Measurements from ENCODE around the gene GTF3C2. TPM values are rescaled to one million over a fixed set of nuclear protein-coding genes. Genes with fewer than 3 reads are reported as not detected.

GTF3C2 gene
- total and polyA plus RNA-seq, 9 donors = 22.3 to 38.7 (median 31.1) TPM

DNA sequence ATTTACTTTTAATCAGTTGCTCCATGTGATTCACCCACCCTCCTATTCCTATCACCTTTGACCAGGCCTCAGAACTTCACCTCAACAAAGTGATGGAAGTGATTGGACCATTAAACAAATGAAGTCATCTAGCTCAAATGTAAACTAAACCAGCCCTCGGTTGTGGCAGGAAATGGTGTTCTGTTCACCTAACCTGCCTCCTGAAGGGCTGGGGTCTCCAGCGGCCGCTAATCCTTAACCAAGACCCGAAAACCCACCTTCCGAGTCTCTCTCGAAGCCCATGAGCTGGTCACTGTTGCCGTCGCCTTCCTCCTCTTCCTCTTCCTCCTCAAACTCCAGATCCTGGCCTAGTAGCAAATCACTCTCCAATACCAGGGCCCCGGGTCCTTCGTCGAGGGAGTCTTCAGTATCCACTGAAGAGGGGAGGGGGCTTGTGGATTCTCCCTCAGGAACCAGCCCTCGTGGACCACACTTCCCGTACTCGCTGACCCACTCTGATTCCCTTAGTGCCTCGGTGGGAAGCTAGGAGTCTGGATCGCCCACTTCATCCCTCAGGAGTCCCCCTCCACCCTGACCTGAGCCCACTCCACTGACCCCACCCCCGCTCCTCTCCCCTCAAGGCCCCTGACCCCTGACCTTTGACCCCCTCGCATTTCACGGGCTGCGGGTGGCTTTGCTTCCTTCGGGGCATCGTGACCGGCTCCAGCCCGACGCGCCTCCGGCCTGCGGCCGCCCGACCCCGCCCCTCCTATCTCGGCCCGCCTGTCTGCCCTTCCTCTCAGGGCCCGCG, 23.5 kb upstream of the GTF3C2 start:
- Histone ChIP-seq H3K27me3 (ENCODE audit: control insufficient read depth, insufficient read depth, low read length) (no peaks in the 10 kb centered on the region), H3K27ac (ENCODE audit: low read length) (peak overlapping the region; percentile 95), H3K4me3 (ENCODE audit: low read length) (peak overlapping the region; percentile 79), H3K36me3 (ENCODE audit: control insufficient read depth, insufficient read depth, low read length) (peaks cover 69% of the 10 kb centered on the region), H3K4me1 (ENCODE audit: control insufficient read depth, insufficient read depth, low read length) (peaks cover 19% of the 10 kb centered on the region), H3K9me3 (replicated peaks; ENCODE audit: control insufficient read depth, low read depth, low read length) (no peaks in the 10 kb centered on the region)
- WGBS (ENCODE audit: insufficient coverage) = under 1% methylated on average over 30 of the region's 35 CpGs
- no peak for DNase-seq

DNA sequence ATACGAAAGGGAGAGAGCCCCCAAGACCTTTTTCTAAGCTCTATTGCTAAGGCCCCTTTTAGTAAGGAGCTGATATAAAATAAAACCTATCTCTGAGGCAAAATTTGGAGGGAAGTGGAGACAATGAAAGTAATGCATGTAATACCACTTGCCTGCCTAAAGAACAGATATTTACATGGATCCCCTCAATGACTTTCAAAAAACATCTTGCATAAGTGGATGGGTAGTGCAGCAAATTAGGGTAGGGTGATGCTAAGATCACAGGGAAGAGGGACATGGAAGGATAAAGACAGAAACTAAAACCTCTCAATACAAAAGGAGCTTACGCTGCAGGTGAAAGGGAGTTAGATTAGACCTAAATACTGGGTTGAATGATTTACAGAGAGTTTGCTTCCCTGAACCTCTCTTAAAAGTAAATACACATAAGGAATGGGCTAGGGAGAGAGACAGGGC, 22.8 kb upstream of the GTF3C2 start:
- Histone ChIP-seq H3K4me1 (ENCODE audit: control insufficient read depth, insufficient read depth, low read length) (peaks cover 19% of the 10 kb centered on the region), H3K27ac (ENCODE audit: low read length) (peak overlapping the region; percentile 95), H3K9me3 (replicated peaks; ENCODE audit: control insufficient read depth, low read depth, low read length) (no peaks in the 10 kb centered on the region), H3K36me3 (ENCODE audit: control insufficient read depth, insufficient read depth, low read length) (peaks cover 69% of the 10 kb centered on the region), H3K27me3 (ENCODE audit: control insufficient read depth, insufficient read depth, low read length) (no peaks in the 10 kb centered on the region), H3K4me3 (ENCODE audit: low read length) (peak overlapping the region; percentile 79)
- no peak for DNase-seq
- no CpG with 5 or more reads among the region's 2 CpGs for WGBS (ENCODE audit: insufficient coverage)

DNA sequence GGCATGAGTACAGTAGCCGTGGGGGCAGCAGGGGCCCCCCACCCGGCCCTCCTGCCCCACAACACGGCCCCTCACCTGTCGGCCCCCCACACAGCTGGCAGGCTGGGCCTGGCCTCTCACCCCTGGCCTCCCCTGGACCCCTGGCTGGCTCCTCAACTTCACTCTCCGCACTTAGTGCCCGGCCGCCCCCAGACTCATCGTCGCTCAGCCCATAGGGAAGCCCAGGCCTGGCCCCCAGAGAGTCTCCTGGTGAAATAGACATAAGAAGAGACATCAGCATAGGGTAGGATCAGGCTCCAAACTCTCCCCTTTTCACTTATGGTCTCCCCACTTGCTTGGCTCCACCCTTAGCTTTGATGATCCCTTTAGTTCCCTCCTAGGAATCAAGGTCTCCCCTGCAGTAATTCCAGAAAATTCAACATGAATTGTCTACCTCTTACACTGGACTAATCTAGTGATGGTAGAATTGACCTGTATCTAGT, 22.3 kb upstream of the GTF3C2 start:
- no peak for DNase-seq
- Histone ChIP-seq H3K27ac (ENCODE audit: low read length) (no peak overlapping the region), H3K9me3 (replicated peaks; ENCODE audit: control insufficient read depth, low read depth, low read length) (no peaks in the 10 kb centered on the region), H3K27me3 (ENCODE audit: control insufficient read depth, insufficient read depth, low read length) (no peaks in the 10 kb centered on the region), H3K4me1 (ENCODE audit: control insufficient read depth, insufficient read depth, low read length) (peaks cover 19% of the 10 kb centered on the region), H3K4me3 (ENCODE audit: low read length) (no peak overlapping the region), H3K36me3 (ENCODE audit: control insufficient read depth, insufficient read depth, low read length) (peaks cover 69% of the 10 kb centered on the region)
- 77% methylated on average over 4 of the region's 9 CpGs for WGBS (ENCODE audit: insufficient coverage)

DNA sequence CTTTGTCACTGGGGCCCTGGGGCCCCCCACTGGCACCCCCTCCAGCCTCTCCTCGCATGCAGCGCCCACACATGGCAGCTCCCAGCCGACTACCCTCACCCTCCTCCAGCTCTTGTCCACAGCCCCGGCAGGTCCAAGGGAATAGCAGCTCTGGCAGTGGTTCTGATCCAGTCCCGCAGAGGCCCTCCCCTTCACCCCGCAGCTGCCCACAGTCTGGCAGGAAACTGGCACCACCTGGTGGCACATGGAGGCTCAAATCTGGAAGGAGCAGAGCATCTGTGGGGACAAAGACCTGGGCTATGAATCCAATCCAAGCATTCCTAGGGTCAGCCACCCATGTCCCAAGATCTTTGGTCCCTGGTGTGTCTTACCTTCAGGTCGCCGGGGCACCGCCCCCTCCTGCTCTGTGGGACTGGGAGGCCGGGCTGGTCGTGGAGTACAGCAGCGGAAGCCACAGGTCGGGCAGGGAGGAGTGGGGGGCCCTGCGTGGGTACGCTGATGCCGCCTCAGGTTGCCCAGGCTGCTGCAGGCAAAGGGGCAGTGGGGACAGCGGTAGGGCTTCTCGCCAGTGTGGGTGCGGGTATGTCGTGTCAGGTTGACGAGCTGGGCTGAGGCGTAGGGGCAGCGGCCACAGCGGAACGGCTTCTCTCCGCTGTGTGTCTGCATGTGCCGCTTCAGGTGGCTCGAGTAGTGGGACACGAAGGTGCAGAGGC, 21.7 kb upstream of the GTF3C2 start:
- Histone ChIP-seq H3K9me3 (replicated peaks; ENCODE audit: control insufficient read depth, low read depth, low read length) (no peaks in the 10 kb centered on the region), H3K4me1 (ENCODE audit: control insufficient read depth, insufficient read depth, low read length) (peaks cover 19% of the 10 kb centered on the region), H3K27ac (ENCODE audit: low read length) (no peak overlapping the region), H3K4me3 (ENCODE audit: low read length) (no peak overlapping the region), H3K36me3 (ENCODE audit: control insufficient read depth, insufficient read depth, low read length) (peaks cover 69% of the 10 kb centered on the region), H3K27me3 (ENCODE audit: control insufficient read depth, insufficient read depth, low read length) (no peaks in the 10 kb centered on the region)
- DNase-seq = peak; percentile 26
- WGBS (ENCODE audit: insufficient coverage) = 80% methylated on average over 25 of the region's 29 CpGs

DNA sequence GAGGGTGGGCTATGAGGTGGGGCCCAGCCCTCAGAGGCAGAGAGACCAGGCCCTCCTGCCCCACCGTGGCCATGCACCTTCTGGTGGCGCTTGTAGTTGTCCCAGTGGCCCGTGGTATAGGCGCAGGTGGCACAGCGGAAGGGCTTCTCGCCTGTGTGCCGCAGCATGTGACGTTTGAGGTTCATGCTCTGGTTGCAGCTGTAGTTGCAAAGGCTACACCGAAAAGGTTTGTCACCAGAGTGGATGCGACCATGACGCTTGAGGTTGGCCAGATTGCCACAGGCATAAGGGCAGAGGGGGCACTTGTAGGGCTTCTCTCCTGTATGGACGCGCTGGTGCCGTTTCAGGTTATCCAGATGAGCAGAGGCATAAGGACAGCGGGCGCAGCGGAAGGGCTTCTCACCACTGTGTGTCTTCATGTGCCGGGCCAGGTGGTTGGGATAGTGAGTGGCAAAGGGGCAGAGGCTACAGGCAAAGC, 21.1 kb upstream of the GTF3C2 start:
- 92% methylated on average over 11 of the region's 18 CpGs for WGBS (ENCODE audit: insufficient coverage)
- no peak overlapping the region for H3K27ac ChIP-seq (ENCODE audit: low read length)

DNA sequence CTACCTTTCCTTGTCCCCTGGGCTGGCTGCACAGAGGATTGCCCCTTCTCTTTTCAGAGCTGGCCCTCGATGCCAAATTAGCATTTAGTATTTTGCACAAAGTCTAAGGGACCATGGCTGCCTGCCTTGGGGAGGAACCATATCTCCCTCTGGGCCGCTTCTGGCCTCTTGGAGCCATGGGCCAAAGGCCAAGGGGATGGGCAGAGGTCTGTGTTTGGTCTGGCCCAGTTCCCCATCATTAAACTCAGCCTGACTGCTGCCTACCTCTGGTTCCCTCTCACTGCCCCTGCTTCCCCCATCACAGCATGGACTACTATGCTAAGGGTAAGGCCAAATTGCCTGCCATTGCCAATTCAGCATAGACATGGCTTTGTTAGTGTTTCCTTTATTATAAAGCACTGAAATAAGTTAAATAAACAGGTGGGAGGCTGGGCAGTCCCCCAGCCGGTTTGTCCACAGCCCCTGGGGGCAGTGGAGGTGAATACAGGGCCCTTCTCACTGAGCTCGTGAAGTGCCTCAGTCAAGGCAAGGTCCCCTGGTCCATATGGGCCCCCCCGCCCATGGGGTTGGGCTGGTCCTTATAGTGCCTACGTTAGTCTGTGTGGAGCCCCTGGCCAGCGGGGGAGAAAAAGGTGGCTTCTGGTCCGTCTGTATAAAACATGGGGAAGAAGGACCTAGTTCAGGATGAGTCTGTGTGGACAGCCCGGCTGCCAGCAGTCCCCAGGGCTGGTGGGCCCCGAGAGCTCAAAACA, 20.5 kb upstream of the GTF3C2 start:
- Histone ChIP-seq H3K36me3 (ENCODE audit: control insufficient read depth, insufficient read depth, low read length) (peaks cover 73% of the 10 kb centered on the region), H3K4me3 (ENCODE audit: low read length) (no peak overlapping the region), H3K27ac (ENCODE audit: low read length) (no peak overlapping the region), H3K9me3 (replicated peaks; ENCODE audit: control insufficient read depth, low read depth, low read length) (no peaks in the 10 kb centered on the region), H3K4me1 (ENCODE audit: control insufficient read depth, insufficient read depth, low read length) (peaks cover 22% of the 10 kb centered on the region), H3K27me3 (ENCODE audit: control insufficient read depth, insufficient read depth, low read length) (no peaks in the 10 kb centered on the region)
- whole genome bisulfite sequencing (ENCODE audit: insufficient coverage) = 62% methylated on average over 10 of the region's 10 CpGs
- no peak for DNase-seq

More for the DNA sequence above, 21.1 kb upstream of the GTF3C2 start:
- Histone ChIP-seq H3K4me1 (ENCODE audit: control insufficient read depth, insufficient read depth, low read length) (peaks cover 19% of the 10 kb centered on the region), H3K27me3 (ENCODE audit: control insufficient read depth, insufficient read depth, low read length) (no peaks in the 10 kb centered on the region), H3K9me3 (replicated peaks; ENCODE audit: control insufficient read depth, low read depth, low read length) (no peaks in the 10 kb centered on the region), H3K36me3 (ENCODE audit: control insufficient read depth, insufficient read depth, low read length) (peaks cover 73% of the 10 kb centered on the region), H3K4me3 (ENCODE audit: low read length) (no peak overlapping the region)
- no peak for DNase-seq

DNA sequence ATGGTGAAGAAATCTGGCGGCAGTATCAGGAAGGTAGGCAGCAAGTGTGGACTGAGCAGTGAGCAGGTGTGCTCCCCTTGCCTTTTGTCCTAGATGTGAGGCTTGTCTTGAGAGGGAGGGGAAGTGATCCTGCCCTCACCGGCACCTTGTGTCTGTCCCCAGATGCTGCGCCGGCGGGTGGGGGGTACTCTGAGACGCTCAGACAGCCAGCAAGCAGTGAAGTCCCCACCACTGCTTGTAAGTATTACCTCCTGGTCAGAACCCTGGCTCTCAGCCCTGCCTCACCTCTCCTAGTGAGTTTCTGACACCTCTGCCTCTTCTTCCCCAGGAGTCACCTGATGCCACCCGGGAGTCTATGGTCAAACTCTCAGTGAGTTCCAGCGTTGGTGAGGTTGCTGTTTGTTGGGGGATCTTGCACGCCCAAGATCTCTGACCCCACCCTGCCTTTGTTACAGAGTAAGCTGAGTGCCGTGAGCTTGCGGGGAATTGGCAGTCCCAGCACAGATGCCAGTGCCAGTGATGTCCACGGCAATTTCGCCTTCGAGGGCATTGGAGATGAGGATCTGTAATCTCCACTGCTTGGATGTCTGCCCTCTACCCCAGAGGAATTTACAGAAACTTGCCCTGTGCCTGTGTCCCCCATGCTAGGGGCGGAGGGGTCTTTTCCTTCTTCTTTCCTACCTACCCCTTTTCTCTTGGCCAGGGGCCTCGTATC, 19.7 kb upstream of the GTF3C2 start:
- Histone ChIP-seq H3K27me3 (ENCODE audit: control insufficient read depth, insufficient read depth, low read length) (no peaks in the 10 kb centered on the region), H3K4me3 (ENCODE audit: low read length) (no peak overlapping the region), H3K9me3 (replicated peaks; ENCODE audit: control insufficient read depth, low read depth, low read length) (no peaks in the 10 kb centered on the region), H3K36me3 (ENCODE audit: control insufficient read depth, insufficient read depth, low read length) (peaks cover 66% of the 10 kb centered on the region), H3K4me1 (ENCODE audit: control insufficient read depth, insufficient read depth, low read length) (peaks cover 26% of the 10 kb centered on the region), H3K27ac (ENCODE audit: low read length) (no peak overlapping the region)
- DNase-seq = no peak
- 82% methylated on average over 7 of the region's 16 CpGs for WGBS (ENCODE audit: insufficient coverage)

DNA sequence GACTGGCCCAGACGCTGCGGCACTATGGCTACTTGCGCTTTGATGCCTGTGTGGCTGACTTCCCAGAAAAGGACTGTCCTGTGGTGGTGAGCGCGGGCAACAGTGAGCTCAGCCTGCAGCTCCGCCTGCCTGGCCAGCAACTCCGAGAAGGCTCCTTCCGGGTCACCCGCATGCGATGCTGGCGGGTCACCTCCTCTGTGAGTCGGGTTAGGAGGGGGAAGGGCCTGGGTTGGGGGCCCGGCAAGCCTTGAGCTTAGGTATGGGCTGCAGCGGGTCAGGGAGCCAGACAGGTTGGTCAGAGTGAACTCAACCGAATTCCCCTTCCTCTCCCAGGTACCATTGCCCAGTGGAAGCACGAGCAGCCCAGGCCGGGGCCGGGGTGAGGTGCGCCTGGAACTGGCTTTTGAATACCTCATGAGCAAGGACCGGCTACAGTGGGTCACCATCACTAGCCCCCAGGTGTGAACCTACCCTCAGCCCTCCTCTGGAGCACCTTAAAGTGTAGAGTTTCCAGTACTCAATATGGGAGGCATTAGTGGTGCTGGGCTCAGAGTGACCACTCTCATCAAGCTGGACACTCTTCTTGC, 19.0 kb upstream of the GTF3C2 start:
- Histone ChIP-seq H3K36me3 (ENCODE audit: control insufficient read depth, insufficient read depth, low read length) (peaks cover 66% of the 10 kb centered on the region), H3K4me1 (ENCODE audit: control insufficient read depth, insufficient read depth, low read length) (peaks cover 23% of the 10 kb centered on the region)
- WGBS (ENCODE audit: insufficient coverage) = 93% methylated on average over 10 of the region's 20 CpGs

DNA sequence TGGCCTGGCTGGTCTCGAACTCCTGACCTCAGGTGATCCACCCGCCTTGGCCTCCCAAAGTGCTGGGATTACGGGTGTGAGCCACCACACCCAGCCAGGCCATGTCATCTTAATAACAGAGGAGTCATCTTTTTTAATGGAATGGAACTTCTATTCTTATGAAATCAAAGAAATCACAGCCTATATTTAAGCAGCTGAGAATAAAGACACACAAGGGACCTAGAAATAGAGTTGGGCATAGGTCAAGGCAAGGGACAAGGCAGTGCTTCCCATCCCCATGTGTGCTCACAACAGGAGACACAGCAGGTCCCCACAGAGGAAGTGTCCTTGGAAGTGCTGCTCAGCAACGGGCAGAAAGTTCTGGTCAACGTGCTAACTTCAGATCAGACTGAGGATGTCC, 17.0 kb upstream of the GTF3C2 start:
- DNase-seq = no peak
- WGBS (ENCODE audit: insufficient coverage) = 86% methylated on average over 2 of the region's 5 CpGs
- H3K9me3 ChIP-seq (replicated peaks; ENCODE audit: control insufficient read depth, low read depth, low read length) = no peaks in the 10 kb centered on the region
- peaks cover 66% of the 10 kb centered on the region for H3K36me3 ChIP-seq (ENCODE audit: control insufficient read depth, insufficient read depth, low read length)
- no peaks in the 10 kb centered on the region for H3K27me3 ChIP-seq (ENCODE audit: control insufficient read depth, insufficient read depth, low read length)
- peaks cover 24% of the 10 kb centered on the region for H3K4me1 ChIP-seq (ENCODE audit: control insufficient read depth, insufficient read depth, low read length)
- no peak overlapping the region for H3K27ac ChIP-seq (ENCODE audit: low read length)
- no peak overlapping the region for H3K4me3 ChIP-seq (ENCODE audit: low read length)

More for the DNA sequence above, 19.0 kb upstream of the GTF3C2 start:
- Histone ChIP-seq H3K27ac (ENCODE audit: low read length) (no peak overlapping the region), H3K4me3 (ENCODE audit: low read length) (no peak overlapping the region), H3K9me3 (replicated peaks; ENCODE audit: control insufficient read depth, low read depth, low read length) (no peaks in the 10 kb centered on the region), H3K27me3 (ENCODE audit: control insufficient read depth, insufficient read depth, low read length) (no peaks in the 10 kb centered on the region)
- DNase-seq = no peak
